Stimulated activated CD8-positive, alpha-beta memory T cell treated with anti-CD3 and anti-CD28 coated beads, Interleukin-4, amount 100 ng/mL, for 24 hours (primary cell): Measurements from ENCODE around the gene GLUD2.
"Not testable (repeated sequence)": the region's sequence is repeated elsewhere in the genome, so short reads cannot be mapped to it uniquely, and the experiment has no call there.

Experiments
- DNase-seq: peaks from one replicate; pipeline ENCODE4 v3.0.0-alpha.2; 2020; ENCODE audit warnings: low read depth

The GLUD2 gene

GRCh38 chrX:121047441-121048419 is at the start of gene GLUD2:
TSS of gene GLUD2 (plus strand) at chrX:121047610. CDS start at chrX:121047685, 75 bp downstream.
- DNase-seq: not testable (repeated sequence)

- DNase-seq: no peak
Measured at GRCh38 chrX:120999413-120999812, 48.0 kb upstream of the GLUD2 start.

- no peak for DNase-seq
Measured at GRCh38 chrX:121000589-121000988, 46.8 kb upstream of the GLUD2 start.

GRCh38 chrX:121008920-121009319 is 38.5 kb upstream of the GLUD2 start:
- DNase-seq: no peak

GRCh38 chrX:121009764-121010163 is 37.6 kb upstream of the GLUD2 start:
- no peak for DNase-seq

- DNase-seq: no peak
Measured at GRCh38 chrX:121010218-121010617, 37.2 kb upstream of the GLUD2 start.

GRCh38 chrX:121011254-121011653 is 36.2 kb upstream of the GLUD2 start:
- DNase-seq: no peak

GRCh38 chrX:121013897-121014455 is 33.4 kb upstream of the GLUD2 start:
- DNase-seq: no peak

- no peak for DNase-seq
Measured at GRCh38 chrX:121014826-121015225, 32.6 kb upstream of the GLUD2 start.

GRCh38 chrX:121028419-121028818 is 19.0 kb upstream of the GLUD2 start:
- no peak for DNase-seq

- DNase-seq: no peak
Measured at GRCh38 chrX:121030083-121030482, 17.3 kb upstream of the GLUD2 start.

GRCh38 chrX:121032531-121032930 is 14.9 kb upstream of the GLUD2 start:
- DNase-seq: no peak

- no peak for DNase-seq
Measured at GRCh38 chrX:121036137-121036536, 11.3 kb upstream of the GLUD2 start.

- DNase-seq: no peak
Measured at GRCh38 chrX:121036951-121037350, 10.5 kb upstream of the GLUD2 start.

GRCh38 chrX:121050781-121051180 is 3.4 kb downstream of the GLUD2 start:
- no peak for DNase-seq

GRCh38 chrX:121052122-121052521 is 4.7 kb downstream of the GLUD2 start:
- no peak for DNase-seq

- DNase-seq: no peak
Measured at GRCh38 chrX:121062289-121062688, 14.9 kb downstream of the GLUD2 start.

GRCh38 chrX:121064579-121064978 is 17.2 kb downstream of the GLUD2 start:
- DNase-seq: no peak

GRCh38 chrX:121084247-121084646 is 36.8 kb downstream of the GLUD2 start:
- not testable (repeated sequence) for DNase-seq

- DNase-seq: no peak
Measured at GRCh38 chrX:121084903-121085611, 37.6 kb downstream of the GLUD2 start.

- no peak for DNase-seq
Measured at GRCh38 chrX:121085612-121086010, 38.2 kb downstream of the GLUD2 start.

- DNase-seq: no peak
Measured at GRCh38 chrX:121093011-121093410, 45.6 kb downstream of the GLUD2 start.
